DOHH2 (cell line): ENCODE results near the gene PUS10.

Experiments used
- H3F3A ChIP-seq: fragments of 200-600 bp; sonication (generic), shearing (Covaris generic); 2 replicates; pipeline ENCODE4 v1.6.0; 2016; ENCODE audit warnings: antibody characterized with exemption, mild to moderate bottlenecking; ENCODE audit not compliant: control insufficient read depth, insufficient read depth
- H3K27ac ChIP-seq: fragments of 200-600 bp; sonication (generic); 2 replicates; pipeline ENCODE4 v1.5.1; 2014; ENCODE audit warnings: low read depth, mild to moderate bottlenecking, low read length, moderate library complexity
- H3K27me3 ChIP-seq: fragments of 200-600 bp; sonication (generic); 2 replicates; pipeline ENCODE4 v1.6.1; 2014; ENCODE audit warnings: mild to moderate bottlenecking, low read length, mixed read lengths; ENCODE audit not compliant: control insufficient read depth
- H3K36me3 ChIP-seq: fragments of 200-600 bp; sonication (generic); 2 replicates; pipeline ENCODE4 v1.6.1; 2014; ENCODE audit warnings: mild to moderate bottlenecking, low read length, moderate library complexity, mixed read lengths; ENCODE audit not compliant: control insufficient read depth
- H3K4me1 ChIP-seq: fragments of 200-600 bp; sonication (generic); 2 replicates; pipeline ENCODE4 v1.6.1; 2014; ENCODE audit warnings: mild to moderate bottlenecking, low read length, mixed read lengths; ENCODE audit not compliant: control insufficient read depth
- H3K4me2 ChIP-seq: fragments of 200-600 bp; sonication (generic); 2 replicates; pipeline ENCODE4 v1.6.0; 2014; ENCODE audit warnings: mild to moderate bottlenecking, low read length, moderate library complexity
- H3K4me3 ChIP-seq: fragments of 200-600 bp; sonication (generic); 2 replicates; pipeline ENCODE4 v1.5.1; 2014; ENCODE audit warnings: mild to moderate bottlenecking, low read length, mixed read lengths
- H3K79me2 ChIP-seq: fragments of 200-600 bp; sonication (generic); 2 replicates; pipeline ENCODE4 v1.6.1; 2014; ENCODE audit warnings: mild to moderate bottlenecking, low read length, mixed read lengths; ENCODE audit not compliant: control insufficient read depth
- H3K9me2 ChIP-seq: fragments of 200-600 bp; sonication (generic); replicated peaks from 2 replicates; pipeline ENCODE4 v1.6.1; 2014; ENCODE audit warnings: mild to moderate bottlenecking, low read length, mixed read lengths; ENCODE audit not compliant: control insufficient read depth
- H3K9me3 ChIP-seq: fragments of 200-600 bp; sonication (generic); 2 replicates; pipeline ENCODE4 v1.6.1; 2014; ENCODE audit warnings: antibody characterized with exemption, low read length, mixed read lengths; ENCODE audit not compliant: control insufficient read depth, insufficient read depth
- H4K20me1 ChIP-seq: fragments of 200-600 bp; sonication (generic); 2 replicates; pipeline ENCODE4 v1.6.0; 2014; ENCODE audit warnings: low read depth, mild to moderate bottlenecking, antibody characterized with exemption, low read length, moderate library complexity; ENCODE audit not compliant: control insufficient read depth, insufficient read depth
- CTCF ChIP-seq: fragments of 200-600 bp; sonication (generic); IDR thresholded peaks from one replicate; pipeline ENCODE4 v1.5.1; 2014; ENCODE audit warnings: antibody characterized with exemption, mild to moderate bottlenecking, low read depth, low read length; ENCODE audit not compliant: poor library complexity, severe bottlenecking
- EZH2phosphoT487 ChIP-seq: fragments of 200-600 bp; sonication (generic); IDR thresholded peaks from 2 replicates; pipeline ENCODE4 v1.6.1; 2017; ENCODE audit warnings: borderline replicate concordance, mild to moderate bottlenecking, antibody characterized with exemption, low read length, moderate library complexity, mixed read lengths

PUS10 gene

GRCh38 chr2:60976875-60977561, 41.0 kb downstream of the PUS10 start:
- Histone ChIP-seq H3K4me3 (peak overlapping the region; percentile 77; the same call in 1 of the 2 replicates), H3K9me2 (no peaks in the 10 kb centered on the region), H3K4me2 (peak overlapping the region; percentile 98), H4K20me1 (no peaks in the 10 kb centered on the region), H3K9me3 (no peaks in the 10 kb centered on the region), H3K36me3 (peaks cover 7% of the 10 kb centered on the region), H3K79me2 (peaks cover 24% of the 10 kb centered on the region), H3K27ac (peak overlapping the region; percentile 93), H3F3A (peaks cover 46% of the 10 kb centered on the region), H3K27me3 (no peaks in the 10 kb centered on the region), H3K4me1 (peaks cover 87% of the 10 kb centered on the region)
- TF ChIP-seq CTCF (no peak), EZH2phosphoT487 (no peak)

GRCh38 chr2:60976256-60976850, 41.7 kb downstream of the PUS10 start:
- Histone ChIP-seq H3K79me2 (peaks cover 24% of the 10 kb centered on the region), H4K20me1 (no peaks in the 10 kb centered on the region), H3F3A (peaks cover 47% of the 10 kb centered on the region), H3K4me3 (peak overlapping the region; percentile 77), H3K27ac (peak overlapping the region; percentile 93), H3K9me2 (no peaks in the 10 kb centered on the region), H3K4me2 (peak overlapping the region; percentile 98), H3K36me3 (peaks cover 7% of the 10 kb centered on the region), H3K9me3 (no peaks in the 10 kb centered on the region), H3K27me3 (no peaks in the 10 kb centered on the region), H3K4me1 (peaks cover 93% of the 10 kb centered on the region)
- TF ChIP-seq CTCF (no peak), EZH2phosphoT487 (no peak)

DNA sequence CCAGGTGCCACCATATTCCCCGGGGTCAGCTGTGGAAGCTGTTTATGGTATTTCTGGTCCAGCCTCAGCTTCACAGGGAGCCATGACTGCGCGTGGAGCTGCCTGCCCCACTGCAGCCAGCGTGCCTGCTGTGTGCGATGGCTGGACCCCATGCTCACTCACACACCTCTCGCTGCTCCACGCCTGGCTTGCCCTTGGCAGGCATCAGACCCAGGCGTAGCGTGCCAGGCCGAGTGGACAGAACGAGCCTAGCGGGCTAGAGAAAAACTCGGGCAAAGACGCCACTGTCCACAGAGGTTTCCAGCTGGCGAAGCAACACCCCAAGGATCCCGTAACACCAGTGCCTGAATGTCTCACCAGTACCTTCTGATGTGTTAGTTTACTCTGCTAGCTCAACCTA, 43.4 kb downstream of the PUS10 start:
- Histone ChIP-seq H3K27ac (peak overlapping the region; percentile 93), H3K4me1 (peaks cover 96% of the 10 kb centered on the region), H3K79me2 (peaks cover 33% of the 10 kb centered on the region), H3K9me2 (no peaks in the 10 kb centered on the region), H3K36me3 (peaks cover 7% of the 10 kb centered on the region), H3F3A (peaks cover 51% of the 10 kb centered on the region), H3K27me3 (no peaks in the 10 kb centered on the region), H3K4me2 (peak overlapping the region; percentile 98), H4K20me1 (no peaks in the 10 kb centered on the region), H3K9me3 (no peaks in the 10 kb centered on the region), H3K4me3 (peak overlapping the region; percentile 77)
- TF ChIP-seq EZH2phosphoT487, result no peak

DNA sequence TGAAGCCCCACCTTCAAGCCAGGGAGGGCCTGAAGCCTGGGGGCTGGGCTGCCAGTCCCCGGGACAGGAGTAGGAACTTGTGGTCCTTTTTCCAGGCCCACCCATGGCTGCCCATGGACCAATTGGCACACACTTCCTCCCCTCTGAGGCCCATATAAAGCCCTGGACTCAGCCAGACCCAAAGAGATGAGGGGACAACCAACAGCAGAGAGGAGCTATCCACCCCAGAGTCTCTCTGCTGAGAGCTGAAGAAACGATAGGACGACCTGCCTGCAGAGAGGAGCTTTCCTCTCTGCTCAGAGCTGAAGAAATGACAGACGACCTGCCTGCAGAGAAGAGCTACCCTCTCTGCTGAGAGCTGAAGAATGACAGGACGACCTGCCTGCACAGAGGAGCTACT, 44.4 kb downstream of the PUS10 start:
- H3K9me2 ChIP-seq, result no peaks in the 10 kb centered on the region
- peaks cover 7% of the 10 kb centered on the region for H3K36me3 ChIP-seq
- peak overlapping the region; percentile 98 for H3K4me2 ChIP-seq
- no peaks in the 10 kb centered on the region for H4K20me1 ChIP-seq
- peaks cover 43% of the 10 kb centered on the region for H3K79me2 ChIP-seq
- peaks cover 96% of the 10 kb centered on the region for H3K4me1 ChIP-seq
- TF ChIP-seq CTCF (no peak), EZH2phosphoT487 (no peak)
- H3K9me3 ChIP-seq, result no peaks in the 10 kb centered on the region
- peaks cover 49% of the 10 kb centered on the region for H3F3A ChIP-seq
- H3K4me3 ChIP-seq, result peak overlapping the region; percentile 77
- H3K27me3 ChIP-seq, result no peaks in the 10 kb centered on the region
- H3K27ac ChIP-seq, result peak overlapping the region; percentile 93
